Right lobe of liver (tissue), 4 donors: Measurements from ENCODE around the gene PAK4.

Source experiments
- POLR2A ChIP-seq: fragments of 450-650 bp; IDR thresholded peaks from one replicate; pipeline ENCODE4 v1.6.1; 2017; ENCODE audit warnings: antibody characterized with exemption, mild to moderate bottlenecking
- TF ChIP-seq, protein P1 (sequence below), 4 donors: fragments of 200-600 bp in 3 of 4; fragments of 450-650 bp in 1 of 4; IDR thresholded peaks; one replicate each; pipeline versions ENCODE4 v1.5.1 to v1.8.0; 2016 to 2022; ENCODE audit warnings: antibody characterized with exemption in 4 of 4, mild to moderate bottlenecking in 2 of 4
- donor health status: DM: no; HTN: no; CAD: no.
- donor health status: DM: no; HTN: no; CAD: no.
- donor health status: DM: no; HTN: yes; CAD: no.

DNA sequence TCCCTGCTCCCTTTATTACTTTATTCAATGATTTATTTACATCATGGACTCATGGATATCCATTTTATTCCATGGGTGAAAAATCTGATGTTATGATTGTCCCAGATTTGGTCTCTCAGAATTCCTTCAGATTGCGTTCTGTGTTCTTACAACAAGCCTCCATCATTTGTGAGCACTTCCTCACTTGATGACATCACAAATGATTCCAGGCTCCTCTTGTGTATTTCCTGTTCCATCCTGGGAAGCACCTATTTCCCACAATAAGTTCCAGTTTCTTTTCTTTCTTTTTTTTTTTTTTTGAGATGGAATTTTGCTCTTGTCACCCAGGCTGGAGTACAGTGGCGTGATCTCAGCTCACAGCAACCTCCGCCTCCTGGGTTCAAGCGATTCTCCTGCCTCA lies 34.7 kb upstream of the PAK4 start:
- TF ChIP-seq, protein P1, sequence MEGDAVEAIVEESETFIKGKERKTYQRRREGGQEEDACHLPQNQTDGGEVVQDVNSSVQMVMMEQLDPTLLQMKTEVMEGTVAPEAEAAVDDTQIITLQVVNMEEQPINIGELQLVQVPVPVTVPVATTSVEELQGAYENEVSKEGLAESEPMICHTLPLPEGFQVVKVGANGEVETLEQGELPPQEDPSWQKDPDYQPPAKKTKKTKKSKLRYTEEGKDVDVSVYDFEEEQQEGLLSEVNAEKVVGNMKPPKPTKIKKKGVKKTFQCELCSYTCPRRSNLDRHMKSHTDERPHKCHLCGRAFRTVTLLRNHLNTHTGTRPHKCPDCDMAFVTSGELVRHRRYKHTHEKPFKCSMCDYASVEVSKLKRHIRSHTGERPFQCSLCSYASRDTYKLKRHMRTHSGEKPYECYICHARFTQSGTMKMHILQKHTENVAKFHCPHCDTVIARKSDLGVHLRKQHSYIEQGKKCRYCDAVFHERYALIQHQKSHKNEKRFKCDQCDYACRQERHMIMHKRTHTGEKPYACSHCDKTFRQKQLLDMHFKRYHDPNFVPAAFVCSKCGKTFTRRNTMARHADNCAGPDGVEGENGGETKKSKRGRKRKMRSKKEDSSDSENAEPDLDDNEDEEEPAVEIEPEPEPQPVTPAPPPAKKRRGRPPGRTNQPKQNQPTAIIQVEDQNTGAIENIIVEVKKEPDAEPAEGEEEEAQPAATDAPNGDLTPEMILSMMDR (IDR thresholded peaks at IDR 0.05) = no peak
- TF ChIP-seq POLR2A = no peak
